GM23338 (cell line): ENCODE data around the gene OTUD5. TPM values are rescaled to one million over a fixed set of nuclear protein-coding genes. Genes with fewer than 3 reads are reported as not detected.
A peak's percentile ranks its signal among the peaks of the same experiment; 100 is the strongest.

Experiments
- ATAC-seq: fragments of 200-7000 bp; cut with Tn5 transposase; 3 replicates; pipeline ENCODE4 v1.9.1; 2020
- DNase-seq: peaks from one replicate; pipeline ENCODE4 v3.0.0-alpha.2; 2015; ENCODE audit warnings: low spot score
- H2AFZ ChIP-seq: fragments of 200-600 bp; sonication (generic); 2 replicates; pipeline ENCODE4 v1.8.0; 2016; ENCODE audit warnings: antibody characterized with exemption, mild to moderate bottlenecking, moderate library complexity
- H3F3A ChIP-seq: fragments of 200-600 bp; sonication (generic); replicated peaks from 2 replicates; pipeline ENCODE4 v1.8.0; 2017; ENCODE audit warnings: antibody characterized with exemption, mixed run types, low read depth
- H3K27ac ChIP-seq: fragments of 200-600 bp; sonication (generic); 2 replicates; pipeline ENCODE4 v1.6.1; 2016; ENCODE audit warnings: low read depth
- H3K27me3 ChIP-seq: fragments of 200-600 bp; sonication (generic); 2 replicates; pipeline ENCODE4 v1.8.0; 2016; ENCODE audit warnings: mild to moderate bottlenecking, mixed run types, moderate library complexity; ENCODE audit not compliant: insufficient read depth
- H3K36me3 ChIP-seq: fragments of 200-600 bp; sonication (generic); 2 replicates; pipeline ENCODE4 v1.8.0; 2016; ENCODE audit warnings: mild to moderate bottlenecking; ENCODE audit not compliant: insufficient read depth
- H3K4me1 ChIP-seq: fragments of 200-600 bp; sonication (generic); 2 replicates; pipeline ENCODE4 v1.8.0; 2016; ENCODE audit warnings: mild to moderate bottlenecking, moderate library complexity; ENCODE audit not compliant: insufficient read depth
- H3K4me2 ChIP-seq: fragments of 200-600 bp; sonication (generic); 2 replicates; pipeline ENCODE4 v1.7.1; 2017; ENCODE audit warnings: mixed run types
- H3K4me3 ChIP-seq: fragments of 200-600 bp; sonication (generic); 2 replicates; pipeline ENCODE4 v1.6.1; 2016; ENCODE audit warnings: mixed run types
- H3K79me2 ChIP-seq: fragments of 200-600 bp; sonication (generic); replicated peaks from 2 replicates; pipeline ENCODE4 v1.8.0; 2017; ENCODE audit warnings: mild to moderate bottlenecking; ENCODE audit not compliant: insufficient read depth
- H3K9me2 ChIP-seq: fragments of 200-600 bp; sonication (generic); 2 replicates; pipeline ENCODE4 v1.8.0; 2017; ENCODE audit not compliant: insufficient read depth
- H4K20me1 ChIP-seq: fragments of 200-600 bp; sonication (generic); replicated peaks from 2 replicates; pipeline ENCODE4 v1.8.0; 2017; ENCODE audit warnings: mild to moderate bottlenecking; ENCODE audit not compliant: insufficient read depth
- H3K27ac Mint-ChIP-seq: 2 replicates; pipeline ENCODE4 v1.8.0; 2020; ENCODE audit warnings: inconsistent platforms, mild to moderate bottlenecking, moderate library complexity, mixed read lengths
- H3K27me3 Mint-ChIP-seq: 3 replicates; pipeline ENCODE4 v1.8.0; 2022; ENCODE audit warnings: low read depth, mild to moderate bottlenecking, moderate library complexity, mixed read lengths, inconsistent platforms; ENCODE audit not compliant: insufficient read depth, poor library complexity
- H3K36me3 Mint-ChIP-seq: 3 replicates; pipeline ENCODE4 v1.8.0; 2021; ENCODE audit warnings: low read depth, mild to moderate bottlenecking, inconsistent platforms, moderate library complexity, mixed read lengths
- H3K4me1 Mint-ChIP-seq: 3 replicates; pipeline ENCODE4 v1.8.0; 2020; ENCODE audit warnings: mild to moderate bottlenecking, inconsistent platforms, mixed read lengths
- H3K4me3 Mint-ChIP-seq: 3 replicates; pipeline ENCODE4 v1.8.0; 2021; ENCODE audit warnings: moderate library complexity, mild to moderate bottlenecking, inconsistent platforms, mixed read lengths
- H3K9me3 Mint-ChIP-seq: 3 replicates; pipeline ENCODE4 v1.8.0; 2020; ENCODE audit warnings: moderate library complexity, mild to moderate bottlenecking, inconsistent platforms, mixed read lengths
- CREB1 ChIP-seq: fragments of 250-450 bp; sonication (Bioruptor Pico); IDR thresholded peaks from 2 replicates; pipeline ENCODE4 v1.5.0; 2020; ENCODE audit warnings: low read depth, mild to moderate bottlenecking, moderate library complexity
- JUNB ChIP-seq: IDR thresholded peaks from one replicate; pipeline ENCODE4 v1.6.1; 2016; ENCODE audit warnings: antibody characterized with exemption; ENCODE audit not compliant: unreplicated experiment
- NANOG ChIP-seq: IDR thresholded peaks from 2 replicates; pipeline ENCODE4 v1.6.1; 2016; ENCODE audit warnings: antibody characterized with exemption, borderline replicate concordance
- POLR2AphosphoS5 ChIP-seq: IDR thresholded peaks from 2 replicates; pipeline ENCODE4 v1.6.1; 2016; ENCODE audit warnings: antibody characterized with exemption, low read depth
- REST ChIP-seq: IDR thresholded peaks from one replicate; pipeline ENCODE4 v1.6.1; 2018; ENCODE audit warnings: antibody characterized with exemption; ENCODE audit not compliant: unreplicated experiment
- STAT1 ChIP-seq: IDR thresholded peaks from one replicate; pipeline ENCODE4 v1.6.1; 2016; ENCODE audit warnings: antibody characterized with exemption; ENCODE audit not compliant: unreplicated experiment
- ZNF331 ChIP-seq: fragments of 250-450 bp; sonication (Bioruptor Pico); IDR thresholded peaks from 2 replicates; pipeline ENCODE4 v1.5.0; 2020; ENCODE audit warnings: low read depth, mild to moderate bottlenecking, moderate library complexity
- polyA plus RNA-seq: library from polyadenylated mRNA; unstranded; fragments of >200 nt; fragmentation: Nextera tagmentation; extraction: Ambion mirVana; gene quantifications from 2 replicates; pipeline ENCODE4 v1.2.1, GENCODE V29; 2016
- total RNA-seq: library from RNA; depleted of rRNA; stranded (reverse); fragments of >200 nt; shearing (Covaris generic); gene quantifications from 2 replicates; pipeline ENCODE4 v1.2.3, GENCODE V29; 2014
- TF ChIP-seq, protein P1 (sequence below), 2 experiments: fragments of 200-600 bp in 1 of 2; sonication (generic) in 1 of 2; conservative IDR thresholded peaks; 2 replicates each; pipeline versions ENCODE4 v1.5.1 to v1.6.1; 2016 to 2017; ENCODE audit warnings: antibody characterized with exemption in 2 of 2, low read depth in 2 of 2, mild to moderate bottlenecking in 2 of 2, moderate library complexity in 1 of 2
- TF ChIP-seq, protein P2 (sequence below): fragments of 250-450 bp; sonication (Bioruptor Pico); IDR thresholded peaks from 2 replicates; pipeline ENCODE4 v1.5.0; 2020; ENCODE audit warnings: mild to moderate bottlenecking, moderate library complexity

The OTUD5 gene
- total and polyA plus RNA-seq, 2 experiments from 2014 or later: 23.5 to 56.5 TPM

- Histone ChIP-seq H2AFZ (no peak overlapping the region), H3K36me3 (no peaks in the 10 kb centered on the region), H3K27me3 (no peaks in the 10 kb centered on the region), H3K4me3 (peak overlapping the region; percentile 62), H3K27ac (peak overlapping the region; percentile 83; the same call in 1 of the 2 replicates), H3K4me1 (no peaks in the 10 kb centered on the region), H3K4me2 (peak overlapping the region; percentile 84), H4K20me1 (no peaks in the 10 kb centered on the region), H3K79me2 (no peaks in the 10 kb centered on the region), H3F3A (no peaks in the 10 kb centered on the region), H3K9me2 (no peaks in the 10 kb centered on the region)
- ATAC-seq (peak; percentile 71), DNase-seq (peak; percentile 71)
- H3K27ac Mint-ChIP-seq: peak overlapping the region; percentile 82
- no peak for TF ChIP-seq JUNB
- no peak for TF ChIP-seq CREB1 (CRISPR knock-in tag)
- TF ChIP-seq REST: no peak
- TF ChIP-seq POLR2AphosphoS5: peak; percentile 46
- TF ChIP-seq STAT1: no peak
- no peak for TF ChIP-seq ZNF331 (CRISPR knock-in tag)
- TF ChIP-seq, protein P1, sequence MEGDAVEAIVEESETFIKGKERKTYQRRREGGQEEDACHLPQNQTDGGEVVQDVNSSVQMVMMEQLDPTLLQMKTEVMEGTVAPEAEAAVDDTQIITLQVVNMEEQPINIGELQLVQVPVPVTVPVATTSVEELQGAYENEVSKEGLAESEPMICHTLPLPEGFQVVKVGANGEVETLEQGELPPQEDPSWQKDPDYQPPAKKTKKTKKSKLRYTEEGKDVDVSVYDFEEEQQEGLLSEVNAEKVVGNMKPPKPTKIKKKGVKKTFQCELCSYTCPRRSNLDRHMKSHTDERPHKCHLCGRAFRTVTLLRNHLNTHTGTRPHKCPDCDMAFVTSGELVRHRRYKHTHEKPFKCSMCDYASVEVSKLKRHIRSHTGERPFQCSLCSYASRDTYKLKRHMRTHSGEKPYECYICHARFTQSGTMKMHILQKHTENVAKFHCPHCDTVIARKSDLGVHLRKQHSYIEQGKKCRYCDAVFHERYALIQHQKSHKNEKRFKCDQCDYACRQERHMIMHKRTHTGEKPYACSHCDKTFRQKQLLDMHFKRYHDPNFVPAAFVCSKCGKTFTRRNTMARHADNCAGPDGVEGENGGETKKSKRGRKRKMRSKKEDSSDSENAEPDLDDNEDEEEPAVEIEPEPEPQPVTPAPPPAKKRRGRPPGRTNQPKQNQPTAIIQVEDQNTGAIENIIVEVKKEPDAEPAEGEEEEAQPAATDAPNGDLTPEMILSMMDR (conservative IDR thresholded peaks at IDR 0.05; ENCODE audit: low read depth in 2 of 2): peak; percentile 66 to 71
- TF ChIP-seq, protein P2, sequence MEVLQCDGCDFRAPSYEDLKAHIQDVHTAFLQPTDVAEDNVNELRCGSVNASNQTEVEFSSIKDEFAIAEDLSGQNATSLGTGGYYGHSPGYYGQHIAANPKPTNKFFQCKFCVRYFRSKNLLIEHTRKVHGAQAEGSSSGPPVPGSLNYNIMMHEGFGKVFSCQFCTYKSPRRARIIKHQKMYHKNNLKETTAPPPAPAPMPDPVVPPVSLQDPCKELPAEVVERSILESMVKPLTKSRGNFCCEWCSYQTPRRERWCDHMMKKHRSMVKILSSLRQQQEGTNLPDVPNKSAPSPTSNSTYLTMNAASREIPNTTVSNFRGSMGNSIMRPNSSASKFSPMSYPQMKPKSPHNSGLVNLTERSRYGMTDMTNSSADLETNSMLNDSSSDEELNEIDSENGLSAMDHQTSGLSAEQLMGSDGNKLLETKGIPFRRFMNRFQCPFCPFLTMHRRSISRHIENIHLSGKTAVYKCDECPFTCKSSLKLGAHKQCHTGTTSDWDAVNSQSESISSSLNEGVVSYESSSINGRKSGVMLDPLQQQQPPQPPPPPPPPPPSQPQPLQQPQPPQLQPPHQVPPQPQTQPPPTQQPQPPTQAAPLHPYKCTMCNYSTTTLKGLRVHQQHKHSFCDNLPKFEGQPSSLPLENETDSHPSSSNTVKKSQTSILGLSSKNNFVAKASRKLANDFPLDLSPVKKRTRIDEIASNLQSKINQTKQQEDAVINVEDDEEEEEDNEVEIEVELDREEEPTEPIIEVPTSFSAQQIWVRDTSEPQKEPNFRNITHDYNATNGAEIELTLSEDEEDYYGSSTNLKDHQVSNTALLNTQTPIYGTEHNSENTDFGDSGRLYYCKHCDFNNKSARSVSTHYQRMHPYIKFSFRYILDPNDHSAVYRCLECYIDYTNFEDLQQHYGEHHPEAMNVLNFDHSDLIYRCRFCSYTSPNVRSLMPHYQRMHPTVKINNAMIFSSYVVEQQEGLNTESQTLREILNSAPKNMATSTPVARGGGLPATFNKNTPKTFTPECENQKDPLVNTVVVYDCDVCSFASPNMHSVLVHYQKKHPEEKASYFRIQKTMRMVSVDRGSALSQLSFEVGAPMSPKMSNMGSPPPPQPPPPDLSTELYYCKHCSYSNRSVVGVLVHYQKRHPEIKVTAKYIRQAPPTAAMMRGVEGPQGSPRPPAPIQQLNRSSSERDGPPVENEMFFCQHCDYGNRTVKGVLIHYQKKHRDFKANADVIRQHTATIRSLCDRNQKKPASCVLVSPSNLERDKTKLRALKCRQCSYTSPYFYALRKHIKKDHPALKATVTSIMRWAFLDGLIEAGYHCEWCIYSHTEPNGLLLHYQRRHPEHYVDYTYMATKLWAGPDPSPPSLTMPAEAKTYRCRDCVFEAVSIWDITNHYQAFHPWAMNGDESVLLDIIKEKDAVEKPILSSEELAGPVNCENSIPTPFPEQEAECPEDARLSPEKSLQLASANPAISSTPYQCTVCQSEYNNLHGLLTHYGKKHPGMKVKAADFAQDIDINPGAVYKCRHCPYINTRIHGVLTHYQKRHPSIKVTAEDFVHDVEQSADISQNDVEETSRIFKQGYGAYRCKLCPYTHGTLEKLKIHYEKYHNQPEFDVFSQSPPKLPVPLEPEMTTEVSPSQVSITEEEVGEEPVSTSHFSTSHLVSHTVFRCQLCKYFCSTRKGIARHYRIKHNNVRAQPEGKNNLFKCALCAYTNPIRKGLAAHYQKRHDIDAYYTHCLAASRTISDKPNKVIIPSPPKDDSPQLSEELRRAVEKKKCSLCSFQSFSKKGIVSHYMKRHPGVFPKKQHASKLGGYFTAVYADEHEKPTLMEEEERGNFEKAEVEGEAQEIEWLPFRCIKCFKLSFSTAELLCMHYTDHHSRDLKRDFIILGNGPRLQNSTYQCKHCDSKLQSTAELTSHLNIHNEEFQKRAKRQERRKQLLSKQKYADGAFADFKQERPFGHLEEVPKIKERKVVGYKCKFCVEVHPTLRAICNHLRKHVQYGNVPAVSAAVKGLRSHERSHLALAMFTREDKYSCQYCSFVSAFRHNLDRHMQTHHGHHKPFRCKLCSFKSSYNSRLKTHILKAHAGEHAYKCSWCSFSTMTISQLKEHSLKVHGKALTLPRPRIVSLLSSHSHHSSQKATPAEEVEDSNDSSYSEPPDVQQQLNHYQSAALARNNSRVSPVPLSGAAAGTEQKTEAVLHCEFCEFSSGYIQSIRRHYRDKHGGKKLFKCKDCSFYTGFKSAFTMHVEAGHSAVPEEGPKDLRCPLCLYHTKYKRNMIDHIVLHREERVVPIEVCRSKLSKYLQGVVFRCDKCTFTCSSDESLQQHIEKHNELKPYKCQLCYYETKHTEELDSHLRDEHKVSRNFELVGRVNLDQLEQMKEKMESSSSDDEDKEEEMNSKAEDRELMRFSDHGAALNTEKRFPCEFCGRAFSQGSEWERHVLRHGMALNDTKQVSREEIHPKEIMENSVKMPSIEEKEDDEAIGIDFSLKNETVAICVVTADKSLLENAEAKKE (CRISPR knock-in tag): no peak
- TF ChIP-seq NANOG: no peak
- H3K9me3 Mint-ChIP-seq: no peaks in the 10 kb centered on the region; the same call in 2 of the 3 replicates
- H3K36me3 Mint-ChIP-seq: peaks cover 29% of the 10 kb centered on the region
- peaks cover 19% of the 10 kb centered on the region for H3K4me1 Mint-ChIP-seq
- peaks cover 4% of the 10 kb centered on the region for H3K27me3 Mint-ChIP-seq
- H3K4me3 Mint-ChIP-seq: peak overlapping the region; percentile 78
Observed at GRCh38 chrX:48972220-48973164, 15.1 kb upstream of the OTUD5 start.
